Activated T-cell treated with anti-CD3 and anti-CD28 coated beads, Interleukin-2, amount 50 U/mL, for 24 hours (primary cell): ENCODE data around the gene MSRB3.
"Not testable (repeated sequence)": the region's sequence is repeated elsewhere in the genome, so short reads cannot be mapped to it uniquely, and the experiment has no call there.

ENCODE experiments used
- DNase-seq: peaks from one replicate; pipeline ENCODE4 v3.0.0-alpha.2; 2020
- H3K27ac Mint-ChIP-seq: 2 replicates; pipeline ENCODE4 v1.8.0; 2020; ENCODE audit warnings: mild to moderate bottlenecking, mixed read lengths
- H3K27me3 Mint-ChIP-seq: 2 replicates; pipeline ENCODE4 v1.8.0; 2020; ENCODE audit warnings: mixed read lengths
- H3K36me3 Mint-ChIP-seq: 2 replicates; pipeline ENCODE4 v1.8.0; 2020; ENCODE audit warnings: low read depth, mixed read lengths
- H3K4me1 Mint-ChIP-seq: 2 replicates; pipeline ENCODE4 v1.8.0; 2020; ENCODE audit warnings: low read depth, mixed read lengths
- H3K4me3 Mint-ChIP-seq: 2 replicates; pipeline ENCODE4 v1.8.0; 2020; ENCODE audit warnings: mild to moderate bottlenecking, moderate library complexity, mixed read lengths
- H3K9me3 Mint-ChIP-seq: 2 replicates; pipeline ENCODE4 v1.8.0; 2020; ENCODE audit warnings: mixed read lengths

The MSRB3 gene

GRCh38 chr12:65419284-65420072 lies 141.0 kb downstream of the MSRB3 start:
- no peaks in the 10 kb centered on the region for H3K36me3 Mint-ChIP-seq
- H3K9me3 Mint-ChIP-seq, result peaks cover 25% of the 10 kb centered on the region
- H3K27ac Mint-ChIP-seq, result no peak overlapping the region
- H3K27me3 Mint-ChIP-seq, result no peaks in the 10 kb centered on the region
- H3K4me1 Mint-ChIP-seq, result no peaks in the 10 kb centered on the region
- H3K4me3 Mint-ChIP-seq, result no peak overlapping the region
- no peak for DNase-seq

- Mint-ChIP-seq H3K27me3 (no peaks in the 10 kb centered on the region), H3K4me3 (no peak overlapping the region), H3K36me3 (no peaks in the 10 kb centered on the region), H3K27ac (no peak overlapping the region), H3K9me3 (peaks cover 25% of the 10 kb centered on the region), H3K4me1 (no peaks in the 10 kb centered on the region)
- no peak for DNase-seq
Measured at GRCh38 chr12:65420941-65421340, 142.5 kb downstream of the MSRB3 start.

- Mint-ChIP-seq H3K27ac (no peak overlapping the region), H3K4me3 (no peak overlapping the region), H3K9me3 (peaks cover 3% of the 10 kb centered on the region), H3K4me1 (no peaks in the 10 kb centered on the region), H3K36me3 (no peaks in the 10 kb centered on the region), H3K27me3 (no peaks in the 10 kb centered on the region)
- DNase-seq, result no peak
Measured at GRCh38 chr12:65427646-65428045, 149.2 kb downstream of the MSRB3 start.

- Mint-ChIP-seq H3K27ac (no peak overlapping the region), H3K27me3 (peaks cover 3% of the 10 kb centered on the region), H3K9me3 (no peaks in the 10 kb centered on the region), H3K4me3 (no peak overlapping the region), H3K36me3 (no peaks in the 10 kb centered on the region), H3K4me1 (no peaks in the 10 kb centered on the region)
- no peak for DNase-seq
Measured at GRCh38 chr12:65430006-65430405, 151.5 kb downstream of the MSRB3 start.

- no peak overlapping the region for H3K27ac Mint-ChIP-seq
Measured at GRCh38 chr12:65430571-65431306, 152.3 kb downstream of the MSRB3 start.

GRCh38 chr12:65432114-65432513 lies 153.6 kb downstream of the MSRB3 start:
- Mint-ChIP-seq H3K4me3 (no peak overlapping the region), H3K27ac (no peak overlapping the region), H3K36me3 (no peaks in the 10 kb centered on the region), H3K9me3 (no peaks in the 10 kb centered on the region), H3K4me1 (no peaks in the 10 kb centered on the region), H3K27me3 (peaks cover 4% of the 10 kb centered on the region)
- DNase-seq, result no peak

More at GRCh38 chr12:65430571-65431306, 152.3 kb downstream of the MSRB3 start:
- H3K9me3 Mint-ChIP-seq, result no peaks in the 10 kb centered on the region
- peaks cover 4% of the 10 kb centered on the region for H3K27me3 Mint-ChIP-seq
- no peak overlapping the region for H3K4me3 Mint-ChIP-seq
- H3K4me1 Mint-ChIP-seq, result no peaks in the 10 kb centered on the region
- DNase-seq, result no peak
- H3K36me3 Mint-ChIP-seq, result no peaks in the 10 kb centered on the region

GRCh38 chr12:65432651-65433050 lies 154.2 kb downstream of the MSRB3 start:
- Mint-ChIP-seq H3K4me1 (no peaks in the 10 kb centered on the region), H3K36me3 (no peaks in the 10 kb centered on the region), H3K27me3 (peaks cover 4% of the 10 kb centered on the region), H3K9me3 (no peaks in the 10 kb centered on the region), H3K27ac (no peak overlapping the region), H3K4me3 (no peak overlapping the region)
- DNase-seq, result no peak

- H3K4me1 Mint-ChIP-seq, result no peaks in the 10 kb centered on the region
Measured at GRCh38 chr12:65434737-65435136, 156.3 kb downstream of the MSRB3 start.

GRCh38 chr12:65443038-65443437 lies 164.6 kb downstream of the MSRB3 start:
- no peaks in the 10 kb centered on the region for H3K9me3 Mint-ChIP-seq
- H3K27ac Mint-ChIP-seq, result no peak overlapping the region
- H3K27me3 Mint-ChIP-seq, result no peaks in the 10 kb centered on the region
- DNase-seq, result no peak
- H3K4me1 Mint-ChIP-seq, result no peaks in the 10 kb centered on the region
- H3K4me3 Mint-ChIP-seq, result no peak overlapping the region
- H3K36me3 Mint-ChIP-seq, result no peaks in the 10 kb centered on the region

More at GRCh38 chr12:65434737-65435136, 156.3 kb downstream of the MSRB3 start:
- H3K27me3 Mint-ChIP-seq, result peaks cover 4% of the 10 kb centered on the region
- H3K27ac Mint-ChIP-seq, result no peak overlapping the region
- H3K36me3 Mint-ChIP-seq, result no peaks in the 10 kb centered on the region
- no peak for DNase-seq
- no peak overlapping the region for H3K4me3 Mint-ChIP-seq
- H3K9me3 Mint-ChIP-seq, result no peaks in the 10 kb centered on the region

GRCh38 chr12:65444996-65445395 lies 166.5 kb downstream of the MSRB3 start:
- no peak overlapping the region for H3K4me3 Mint-ChIP-seq
- no peaks in the 10 kb centered on the region for H3K9me3 Mint-ChIP-seq
- no peaks in the 10 kb centered on the region for H3K27me3 Mint-ChIP-seq
- DNase-seq, result no peak
- H3K27ac Mint-ChIP-seq, result no peak overlapping the region
- no peaks in the 10 kb centered on the region for H3K36me3 Mint-ChIP-seq
- H3K4me1 Mint-ChIP-seq, result no peaks in the 10 kb centered on the region

GRCh38 chr12:65446901-65447300 lies 168.4 kb downstream of the MSRB3 start:
- Mint-ChIP-seq H3K27ac (no peak overlapping the region), H3K27me3 (no peaks in the 10 kb centered on the region), H3K4me1 (no peaks in the 10 kb centered on the region), H3K4me3 (no peak overlapping the region), H3K9me3 (no peaks in the 10 kb centered on the region), H3K36me3 (no peaks in the 10 kb centered on the region)
- DNase-seq, result no peak

- no peak for DNase-seq
- no peaks in the 10 kb centered on the region for H3K4me1 Mint-ChIP-seq
Measured at GRCh38 chr12:65449400-65449799, 170.9 kb downstream of the MSRB3 start.

GRCh38 chr12:65450625-65451024 lies 172.1 kb downstream of the MSRB3 start:
- H3K27ac Mint-ChIP-seq, result no peak overlapping the region
- no peaks in the 10 kb centered on the region for H3K36me3 Mint-ChIP-seq
- no peak overlapping the region for H3K4me3 Mint-ChIP-seq
- H3K4me1 Mint-ChIP-seq, result no peaks in the 10 kb centered on the region
- H3K9me3 Mint-ChIP-seq, result no peaks in the 10 kb centered on the region
- no peak for DNase-seq
- H3K27me3 Mint-ChIP-seq, result no peaks in the 10 kb centered on the region

More at GRCh38 chr12:65449400-65449799, 170.9 kb downstream of the MSRB3 start:
- Mint-ChIP-seq H3K27ac (no peak overlapping the region), H3K9me3 (no peaks in the 10 kb centered on the region), H3K36me3 (no peaks in the 10 kb centered on the region), H3K27me3 (no peaks in the 10 kb centered on the region), H3K4me3 (no peak overlapping the region)

- H3K27ac Mint-ChIP-seq, result no peak overlapping the region
- H3K9me3 Mint-ChIP-seq, result peaks cover 2% of the 10 kb centered on the region
- DNase-seq, result no peak
- H3K4me1 Mint-ChIP-seq, result no peaks in the 10 kb centered on the region
- H3K36me3 Mint-ChIP-seq, result no peaks in the 10 kb centered on the region
- no peak overlapping the region for H3K4me3 Mint-ChIP-seq
- no peaks in the 10 kb centered on the region for H3K27me3 Mint-ChIP-seq
Measured at GRCh38 chr12:65454115-65454787, 175.8 kb downstream of the MSRB3 start.

GRCh38 chr12:65457341-65457740 lies 178.9 kb downstream of the MSRB3 start:
- not testable (repeated sequence) for H3K4me1 Mint-ChIP-seq, H3K4me3 Mint-ChIP-seq, H3K27ac Mint-ChIP-seq, H3K9me3 Mint-ChIP-seq, DNase-seq, H3K27me3 Mint-ChIP-seq, H3K36me3 Mint-ChIP-seq
